A673 (cell line): ENCODE data around the gene ZNF740.

Experiments
- CTCF ChIP-seq: fragments of 300-800, 200-600 bp; sonication (generic); conservative IDR thresholded peaks from 2 replicates; pipeline ENCODE4 v1.5.1; 2017; ENCODE audit warnings: low read depth, mild to moderate bottlenecking, antibody characterized with exemption, low read length, moderate library complexity, mixed read lengths
- EZH2 ChIP-seq: fragments of 200-600 bp; sonication (generic); IDR thresholded peaks from 2 replicates; pipeline ENCODE4 v1.6.1; 2017; ENCODE audit warnings: borderline replicate concordance, low read depth, mild to moderate bottlenecking, mixed read lengths, antibody characterized with exemption, low read length; ENCODE audit not compliant: poor library complexity, severe bottlenecking

DNA sequence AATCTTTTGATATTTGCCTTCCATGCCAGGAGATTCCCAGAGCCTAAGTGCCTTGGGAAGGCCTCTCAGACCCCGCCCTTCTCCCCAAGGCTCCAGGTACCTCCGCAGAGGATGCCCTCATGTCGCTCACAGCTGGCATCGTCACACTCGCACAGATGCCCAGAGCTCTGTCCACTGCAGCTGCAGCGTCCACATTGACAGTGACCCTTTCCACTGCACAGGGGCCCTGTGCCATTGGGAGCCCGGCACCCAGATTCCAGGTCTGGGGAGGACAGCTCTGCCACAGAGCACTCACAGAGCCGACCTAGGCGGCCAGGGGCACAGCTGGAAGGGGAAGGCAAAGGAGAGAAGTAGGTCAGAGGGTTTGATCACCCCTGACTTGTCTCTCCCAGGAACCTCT lies 12.5 kb downstream of the ZNF740 start:
- no peak for TF ChIP-seq CTCF
- no peak for TF ChIP-seq EZH2
